GM21423 (cell line): ENCODE measurements around the gene NMBR.
"Not testable (repeated sequence)": the region's sequence is repeated elsewhere in the genome, so short reads cannot be mapped to it uniquely, and the experiment has no call there.

Experiments
- ATAC-seq: cut with Tn5 transposase; IDR thresholded peaks from one replicate; pipeline ENCODE4 v1.9.1; 2021; ENCODE audit warnings: mild to moderate bottlenecking, moderate library complexity; ENCODE audit not compliant: unreplicated experiment

Gene NMBR

GRCh38 chr6:142071981-142072380 lies 74.9 kb downstream of the NMBR start:
- ATAC-seq: no peak

DNA sequence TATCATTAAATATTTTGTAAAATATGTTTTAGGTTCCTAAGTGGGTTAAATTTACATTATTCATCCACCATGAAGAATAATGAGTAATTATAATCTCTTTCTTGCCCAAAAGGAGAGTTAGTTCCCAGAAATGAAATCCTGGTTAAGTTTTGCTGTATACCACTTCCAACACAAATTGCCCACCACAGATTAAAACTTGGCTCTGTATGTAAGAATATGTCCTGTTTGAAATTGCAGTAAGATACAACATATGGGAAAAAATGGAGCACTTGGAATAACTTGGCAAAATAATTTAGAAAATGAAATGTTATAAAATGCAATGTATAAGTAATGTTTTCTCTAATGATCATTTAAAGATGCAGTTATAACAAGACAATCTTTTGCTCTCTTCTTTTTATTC lies 78.5 kb downstream of the NMBR start:
- no peak for ATAC-seq

- not testable (repeated sequence) for ATAC-seq
Measured at GRCh38 chr6:142062861-142063260, 84.1 kb downstream of the NMBR start.

- no peak for ATAC-seq
Measured at GRCh38 chr6:142058551-142059290, 88.2 kb downstream of the NMBR start.

GRCh38 chr6:142055219-142055618 lies 91.7 kb downstream of the NMBR start:
- ATAC-seq: peak; percentile 94

GRCh38 chr6:142051404-142051803 lies 95.5 kb downstream of the NMBR start:
- no peak for ATAC-seq

DNA sequence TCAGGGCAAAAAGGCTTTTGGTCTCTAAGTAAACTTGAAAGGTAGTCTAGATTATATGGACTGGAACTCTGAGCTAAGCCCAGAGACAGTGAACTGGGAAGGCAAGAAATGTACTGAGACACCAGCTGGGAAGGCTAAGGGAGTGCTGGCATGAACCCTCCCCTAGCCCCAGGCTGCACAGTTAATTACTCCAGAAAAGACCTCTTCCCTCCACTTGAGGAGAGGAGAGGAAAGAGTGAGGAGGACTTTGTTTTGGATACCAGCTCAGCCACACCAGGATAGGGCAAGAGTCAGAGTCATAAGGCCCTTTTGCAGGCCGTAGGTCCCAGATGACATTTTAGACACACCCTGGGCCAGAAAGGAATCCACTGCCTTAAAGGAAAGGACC lies 98.3 kb downstream of the NMBR start:
- no peak for ATAC-seq

DNA sequence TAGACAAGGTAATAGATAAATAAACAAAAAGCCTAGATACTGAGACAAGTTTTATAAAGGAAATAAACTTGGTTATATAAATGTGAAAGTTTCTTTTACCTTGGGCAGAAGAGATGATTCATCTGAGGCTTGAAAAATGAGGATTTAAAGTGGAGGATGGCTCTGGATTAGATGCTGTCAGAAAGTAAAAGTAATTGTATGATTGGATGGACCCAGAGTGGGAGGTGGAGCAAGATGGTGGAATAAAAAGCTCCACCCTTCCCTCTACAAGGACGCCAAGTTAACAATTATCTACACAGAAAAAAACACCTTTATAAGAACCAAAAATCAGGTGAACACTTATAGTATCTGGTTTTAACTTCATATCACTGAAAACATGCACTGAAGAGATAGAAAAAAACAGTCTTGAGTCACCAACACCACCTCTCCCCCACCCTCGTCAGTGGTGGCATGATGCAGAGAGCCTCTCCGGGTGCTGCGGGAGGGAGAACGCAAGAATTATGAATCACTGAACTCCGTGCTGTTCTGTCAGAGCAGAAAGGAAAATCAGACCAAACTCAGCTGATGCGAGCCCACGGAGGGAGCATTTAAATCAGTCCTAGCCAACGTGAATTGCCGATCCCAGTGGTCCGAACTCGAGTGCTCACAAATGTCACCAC lies 98.9 kb downstream of the NMBR start:
- no peak for ATAC-seq

GRCh38 chr6:142045380-142046278 lies 101.3 kb downstream of the NMBR start:
- ATAC-seq: no peak

- ATAC-seq: no peak
Measured at GRCh38 chr6:142035890-142036289, 111.0 kb downstream of the NMBR start.

GRCh38 chr6:142031035-142031434 lies 115.9 kb downstream of the NMBR start:
- no peak for ATAC-seq

DNA sequence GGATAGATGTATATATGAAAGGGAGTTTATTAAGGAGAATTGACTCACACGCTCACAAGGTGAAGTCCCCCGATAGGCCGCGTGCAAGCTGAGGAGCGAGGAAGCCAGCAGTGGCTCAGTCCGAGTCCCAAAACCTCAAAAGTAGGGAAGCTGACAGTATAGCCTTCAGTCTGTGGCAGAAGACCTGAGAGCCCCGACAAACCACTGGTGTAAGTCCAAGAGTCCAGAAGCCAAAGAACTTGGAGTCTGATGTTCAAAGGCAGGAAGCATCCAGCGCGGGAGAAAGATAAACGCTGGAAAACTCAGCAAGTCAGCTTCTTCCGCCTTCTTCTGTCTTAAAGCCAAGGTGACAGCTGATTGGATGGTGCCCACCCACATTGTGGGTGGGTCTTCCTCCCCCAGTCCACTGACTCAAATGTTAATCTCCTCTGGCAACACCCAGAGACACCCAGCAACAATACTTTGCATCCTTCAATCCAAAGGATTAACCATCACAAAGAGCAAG lies 116.8 kb downstream of the NMBR start:
- ATAC-seq: no peak

DNA sequence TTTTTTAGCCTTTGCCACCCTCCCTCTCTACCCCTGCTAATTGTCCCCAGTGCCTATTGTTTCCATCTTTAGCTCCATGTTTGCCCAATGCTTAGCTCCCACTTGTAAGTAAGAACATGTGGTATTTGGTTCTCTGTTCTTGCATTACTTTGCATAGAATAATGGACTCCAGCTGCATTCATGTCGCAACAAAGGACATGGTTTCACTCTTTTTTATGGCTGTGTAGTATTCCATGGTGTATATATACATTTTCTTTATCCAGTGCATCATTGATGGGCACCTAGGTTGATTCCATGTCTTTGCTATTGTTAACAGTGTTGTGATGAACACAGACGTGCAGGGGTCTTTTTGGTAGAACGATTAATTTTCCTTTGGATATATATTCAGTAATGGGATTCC lies 118.4 kb downstream of the NMBR start:
- ATAC-seq: no peak

- ATAC-seq: not testable (repeated sequence)
Measured at GRCh38 chr6:142027804-142028203, 119.1 kb downstream of the NMBR start.

DNA sequence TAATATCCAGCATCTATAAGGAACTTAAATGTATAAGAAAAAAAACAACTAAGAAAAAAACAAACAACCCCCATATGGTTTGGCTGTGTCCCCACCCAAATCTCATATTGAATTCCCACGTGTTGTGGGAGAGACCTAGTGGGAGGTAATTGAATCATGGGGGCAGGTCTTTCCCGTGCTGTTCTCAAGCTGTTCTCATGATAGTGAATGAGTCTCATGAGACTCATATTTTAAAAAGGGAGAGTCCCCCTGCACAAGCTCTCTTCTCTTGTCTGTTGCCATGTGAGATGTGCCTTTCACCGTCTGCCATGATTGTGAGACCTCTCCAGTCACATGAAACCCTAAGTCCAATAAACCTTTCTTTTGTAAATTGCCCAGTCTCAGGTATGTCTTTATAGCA lies 119.8 kb downstream of the NMBR start:
- ATAC-seq: no peak

DNA sequence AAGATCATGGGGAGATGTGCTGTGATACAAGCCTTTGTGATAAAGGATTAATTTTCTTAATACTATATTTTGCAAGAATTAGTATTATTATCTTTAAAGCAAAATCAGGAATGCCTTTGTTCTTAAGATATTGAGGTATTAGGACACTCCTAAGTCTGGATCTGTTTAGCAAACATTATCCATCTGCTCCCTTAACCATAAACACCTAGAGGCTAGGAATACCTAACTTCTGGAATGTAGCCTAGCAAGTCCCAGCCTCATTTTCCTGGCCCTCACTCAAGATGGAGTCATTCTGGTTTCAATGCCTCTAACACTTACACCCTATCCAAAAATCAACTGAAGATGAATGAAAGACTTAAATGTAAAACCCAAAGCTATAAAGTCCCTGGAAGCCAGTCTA lies 120.5 kb downstream of the NMBR start:
- ATAC-seq: no peak
